ENCODE results near the gene RGCC.

RGCC gene

DNA sequence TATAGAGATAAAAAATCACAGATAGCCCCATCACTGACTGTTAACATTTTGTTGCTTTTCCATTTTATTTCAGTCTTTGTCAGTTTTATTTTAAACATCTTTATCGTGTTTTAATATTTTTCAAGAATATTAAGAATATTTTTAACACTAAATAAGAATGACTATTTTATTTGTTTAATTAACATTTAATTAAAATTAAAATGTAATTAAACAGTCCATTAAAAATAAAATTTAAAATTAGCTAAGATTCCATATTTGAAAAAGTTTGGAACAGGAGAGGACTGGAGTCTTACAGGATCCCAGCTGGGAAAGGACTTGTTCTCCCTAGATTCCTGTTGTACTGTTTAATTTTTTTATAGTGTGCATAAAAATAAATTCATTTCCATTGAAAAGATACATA, 54.5 kb downstream of the RGCC start:
- TF ChIP-seq, protein P1, sequence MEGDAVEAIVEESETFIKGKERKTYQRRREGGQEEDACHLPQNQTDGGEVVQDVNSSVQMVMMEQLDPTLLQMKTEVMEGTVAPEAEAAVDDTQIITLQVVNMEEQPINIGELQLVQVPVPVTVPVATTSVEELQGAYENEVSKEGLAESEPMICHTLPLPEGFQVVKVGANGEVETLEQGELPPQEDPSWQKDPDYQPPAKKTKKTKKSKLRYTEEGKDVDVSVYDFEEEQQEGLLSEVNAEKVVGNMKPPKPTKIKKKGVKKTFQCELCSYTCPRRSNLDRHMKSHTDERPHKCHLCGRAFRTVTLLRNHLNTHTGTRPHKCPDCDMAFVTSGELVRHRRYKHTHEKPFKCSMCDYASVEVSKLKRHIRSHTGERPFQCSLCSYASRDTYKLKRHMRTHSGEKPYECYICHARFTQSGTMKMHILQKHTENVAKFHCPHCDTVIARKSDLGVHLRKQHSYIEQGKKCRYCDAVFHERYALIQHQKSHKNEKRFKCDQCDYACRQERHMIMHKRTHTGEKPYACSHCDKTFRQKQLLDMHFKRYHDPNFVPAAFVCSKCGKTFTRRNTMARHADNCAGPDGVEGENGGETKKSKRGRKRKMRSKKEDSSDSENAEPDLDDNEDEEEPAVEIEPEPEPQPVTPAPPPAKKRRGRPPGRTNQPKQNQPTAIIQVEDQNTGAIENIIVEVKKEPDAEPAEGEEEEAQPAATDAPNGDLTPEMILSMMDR (IDR thresholded peaks at IDR 0.05; ENCODE audit: low read depth, low read length), result no peak
- no peak for DNase-seq (ENCODE audit: extremely low read depth, low read depth)

DNA sequence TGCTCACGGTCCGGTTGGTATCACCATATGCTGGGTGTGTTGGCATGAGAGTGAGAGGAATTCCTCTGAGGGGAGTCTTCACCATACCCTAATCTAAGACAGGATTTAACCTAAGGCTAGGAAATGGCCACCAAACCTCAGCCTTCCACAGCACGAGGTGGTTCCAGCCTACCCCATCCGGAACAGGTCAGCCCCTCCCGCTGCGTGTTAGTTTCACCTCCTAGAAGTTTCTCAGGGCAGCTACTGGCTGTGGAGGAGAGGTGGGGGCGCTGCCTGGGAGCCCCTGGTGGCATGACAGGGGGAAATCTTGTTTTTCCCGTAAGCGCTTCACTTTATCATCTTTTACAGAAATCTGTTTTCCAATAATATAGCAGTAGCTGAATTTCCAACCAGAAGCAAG, 55.1 kb downstream of the RGCC start:
- TF ChIP-seq, protein P1 (IDR thresholded peaks at IDR 0.05; ENCODE audit: low read depth, low read length), result no peak
- no peak for DNase-seq (ENCODE audit: extremely low read depth, low read depth)

DNA sequence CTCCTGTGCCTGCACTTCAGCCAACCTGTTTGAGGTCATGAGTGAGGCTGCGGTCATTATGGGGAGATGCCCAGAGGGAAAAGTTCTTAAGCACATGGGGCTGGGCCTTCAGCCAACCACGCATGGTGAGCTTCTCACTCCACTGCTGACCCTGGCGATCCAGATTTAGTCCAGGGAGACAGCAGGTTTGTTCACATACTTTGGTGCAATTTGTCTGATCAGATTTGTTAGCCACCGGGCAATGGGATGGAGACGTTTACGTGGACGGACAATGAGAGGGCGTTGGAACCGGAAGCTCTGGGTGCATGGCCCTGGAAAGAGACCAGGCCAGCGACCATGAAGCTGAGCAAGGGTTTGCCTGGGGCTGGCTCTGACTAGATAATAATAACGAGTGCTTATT, 56.2 kb downstream of the RGCC start:
- TF ChIP-seq, protein P1 (IDR thresholded peaks at IDR 0.05; ENCODE audit: low read depth, low read length), result no peak

DNA sequence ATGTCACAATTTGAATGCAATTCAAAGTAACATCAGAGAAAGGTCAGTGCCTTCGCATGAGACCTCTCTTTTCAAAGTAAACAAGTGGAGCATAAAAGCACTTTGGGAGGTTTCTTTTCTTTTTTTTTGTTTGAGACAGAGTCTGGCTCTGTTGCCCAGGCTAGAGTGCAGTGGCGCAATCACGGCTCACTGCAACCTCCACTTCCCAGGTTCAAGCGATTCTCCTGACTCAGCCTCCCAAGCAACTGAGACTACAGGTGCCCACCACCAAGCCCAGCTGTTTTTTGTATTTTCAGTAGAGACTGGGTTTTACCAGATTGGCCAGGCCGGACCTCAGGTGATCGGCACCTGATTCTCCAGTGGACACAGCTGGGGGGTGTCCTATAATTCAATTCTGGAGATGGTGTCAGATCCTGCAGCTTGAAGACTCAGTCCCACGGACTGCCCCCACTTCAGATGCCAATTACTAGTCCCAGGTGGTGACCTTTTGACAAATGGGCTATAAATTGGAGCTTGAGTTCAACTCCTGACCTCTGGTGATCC, 57.6 kb downstream of the RGCC start:
- TF ChIP-seq, protein P1 (IDR thresholded peaks at IDR 0.05; ENCODE audit: low read depth, low read length), result no peak

More for the DNA sequence above, 56.2 kb downstream of the RGCC start:
- no peak for DNase-seq (ENCODE audit: extremely low read depth, low read depth)

DNA sequence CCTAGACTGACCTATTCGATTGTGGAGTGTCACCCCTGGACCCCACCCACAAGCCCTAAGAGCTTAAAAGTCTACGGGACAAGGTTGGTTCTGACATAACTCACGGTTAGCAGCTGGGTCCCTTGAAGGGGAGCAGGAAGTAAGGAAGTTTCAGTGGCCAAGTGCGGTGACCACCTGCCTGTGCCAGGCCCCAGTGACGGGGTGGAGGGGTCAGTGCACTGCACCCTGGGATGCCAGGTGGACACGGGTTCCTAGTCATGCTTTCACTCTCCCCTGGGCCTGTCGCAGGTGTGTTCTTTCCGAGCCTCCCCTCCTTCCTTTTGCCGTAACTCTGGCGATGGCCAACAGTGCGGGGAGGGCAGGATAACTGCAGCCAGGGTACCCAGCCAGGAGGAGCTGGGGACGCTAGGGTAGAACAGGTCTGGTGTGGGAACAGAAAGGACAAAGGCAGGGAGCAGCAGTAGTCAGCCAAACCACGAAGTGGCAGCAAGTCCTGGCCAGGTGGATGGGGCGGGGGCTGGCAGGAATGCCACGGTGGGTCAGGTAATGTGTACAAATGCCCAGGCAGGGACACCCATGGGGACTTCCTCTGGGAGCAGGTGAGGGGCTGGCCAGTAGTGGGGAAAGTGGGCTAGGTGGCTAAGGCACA, 58.3 kb downstream of the RGCC start:
- no peak for DNase-seq (ENCODE audit: extremely low read depth, low read depth)
- TF ChIP-seq, protein P1 (IDR thresholded peaks at IDR 0.05; ENCODE audit: low read depth, low read length), result no peak

More for the DNA sequence above, 57.6 kb downstream of the RGCC start:
- DNase-seq (ENCODE audit: extremely low read depth, low read depth), result no peak

DNA sequence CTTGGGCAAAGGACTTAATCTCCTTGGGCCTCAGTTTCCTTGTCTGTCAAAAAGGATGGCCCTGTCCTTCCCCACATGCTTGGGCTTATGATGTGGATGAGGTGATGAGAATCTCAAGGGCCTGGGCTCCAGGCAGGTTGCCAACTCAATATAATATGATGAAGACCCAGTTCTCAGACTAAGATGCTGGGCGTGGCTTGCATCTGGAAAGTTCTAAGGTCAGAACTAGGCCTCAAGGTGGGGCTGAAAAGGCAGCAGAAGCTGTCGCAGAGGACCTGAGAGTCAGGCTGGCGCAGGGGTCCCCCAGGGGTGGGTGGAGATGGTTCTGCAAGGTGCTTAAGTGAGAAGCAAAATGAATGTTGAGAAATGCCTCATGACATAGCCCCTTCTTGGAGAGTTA, 58.8 kb downstream of the RGCC start:
- no peak for DNase-seq (ENCODE audit: extremely low read depth, low read depth)

DNA sequence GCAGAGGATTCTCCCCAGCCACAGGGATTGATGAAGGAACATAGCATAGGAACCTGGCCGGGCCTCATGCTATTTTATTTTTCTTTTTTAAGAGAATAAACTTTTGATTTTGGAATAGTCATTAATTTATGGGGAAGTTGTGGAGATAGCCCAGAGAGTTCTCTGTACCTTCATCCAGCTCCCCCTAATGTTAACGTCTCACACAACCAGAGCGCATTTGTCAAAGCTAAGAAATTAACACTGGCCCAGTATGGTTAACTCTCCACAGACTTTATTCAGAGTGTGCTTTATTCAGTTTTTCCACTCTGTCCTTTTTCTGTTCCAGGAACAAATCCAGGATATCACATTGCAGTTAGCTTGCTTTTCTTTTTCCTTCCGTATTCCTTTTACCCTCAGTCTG, 59.4 kb downstream of the RGCC start:
- no peak for DNase-seq (ENCODE audit: extremely low read depth, low read depth)
- TF ChIP-seq, protein P1 (IDR thresholded peaks at IDR 0.05; ENCODE audit: low read depth, low read length), result no peak

More for the DNA sequence above, 58.8 kb downstream of the RGCC start:
- TF ChIP-seq, protein P1 (IDR thresholded peaks at IDR 0.05; ENCODE audit: low read depth, low read length), result no peak
